Pancreas (tissue), 10 donors: ENCODE results near the gene CYP27A1. TPM values are rescaled to one million over a fixed set of nuclear protein-coding genes. Genes with fewer than 3 reads are reported as not detected.

Experiments
- ATAC-seq, 4 donors: fragments of 200-7000 bp; cut with Tn5 transposase; one replicate each; pipeline versions ENCODE4 v1.8.0 to v1.9.1; 2020; ENCODE audit warnings: mild to moderate bottlenecking in 4 of 4, moderate library complexity in 4 of 4
- DNase-seq, 6 donors: peaks; one replicate each; pipeline ENCODE4 v3.0.0-alpha.2; 2020
- FAIRE-seq: peaks from 2 replicates; lab custom pipeline; 2012; peaks lifted over from hg19 to GRCh38; lab: Jason Lieb, UNC
- H3K27ac ChIP-seq, 4 donors: fragments of 200-600 bp; sonication (generic); 1 replicate in 3 of 4; 2 replicates in 1 of 4; pipeline versions ENCODE4 v1.5.0 to v1.8.0; 2020
- H3K27me3 ChIP-seq, 4 donors: fragments of 200-600 bp; one replicate each; pipeline ENCODE4 v1.8.0; 2021
- H3K36me3 ChIP-seq, 3 donors: fragments of 200-600 bp; sonication (generic) in 1 of 3; one replicate each; pipeline versions ENCODE4 v1.5.0 to v1.8.0; 2020 to 2021
- H3K4me1 ChIP-seq, 3 donors: fragments of 200-600 bp; one replicate each; pipeline ENCODE4 v1.8.0; 2021
- H3K4me3 ChIP-seq, 4 donors: fragments of 200-600 bp; sonication (generic) in 2 of 4; one replicate each; pipeline versions ENCODE4 v1.5.0 to v1.8.0; 2020 to 2021
- H3K9me3 ChIP-seq, 4 donors: fragments of 200-600 bp; one replicate each; pipeline ENCODE4 v1.8.0; 2021
- CTCF ChIP-seq, 4 donors: fragments of 200-600 bp; sonication (generic) in 3 of 4; IDR thresholded peaks; one replicate each; pipeline versions ENCODE4 v1.5.0 to v1.8.0; 2021; ENCODE audit warnings: antibody characterized with exemption in 4 of 4
- WGBS, 2 donors: extraction: QIAGEN DNeasy Blood & Tissue Kit; methylation state at CpG; one replicate each; pipeline ENCODE4 v1.1.7; 2013; 5-methylcytosine and 5-hydroxymethylcytosine counted together
- intact Hi-C, 3 donors: fragments of 100-400 bp; cut with DNase I; formaldehyde crosslinking; loops; one replicate each; pipeline versions ENCODE4 v1.11.1 to v1.14.2; 2022
- polyA plus RNA-seq, 2 donors: library from polyadenylated mRNA; stranded (reverse); fragments of 200-250 nt; gene quantifications; one replicate each; pipeline ENCODE4 v1.2.3, GENCODE V29; 2013
- total RNA-seq, 6 donors: library from RNA; stranded (reverse); fragmentation: NEBNext Ultra II Directional in 4 of 6; extraction: Animal tissue kit (Norgen Biotek cat#: 25700) in 4 of 6; gene quantifications; one replicate each; pipeline versions ENCODE4 v1.2.1 to v1.2.4, GENCODE V29; 2021 to 2023
- donor health status: healthy with polysubstance abuse.
- donor health status: DM: no; HTN: no; CAD: no; lungs with moderate emphysema.
- donor health status: DM: no; HTN: no; CAD: no.
- donor health status: control.
- donor health status: control.
- donor health status: Bipolar disorder and iron deficiency.
- donor health status: DM: yes; HTN: yes; CAD: no.
- donor health status: DM: no; HTN: no; CAD: no.
- donor health status: DM: no; HTN: no; CAD: no.
- donor health status: DM: yes; HTN: yes; CAD: no.

Gene CYP27A1
- total and polyA plus RNA-seq, 8 donors, result 3.1 to 21.6 (median 5.1) TPM

DNA sequence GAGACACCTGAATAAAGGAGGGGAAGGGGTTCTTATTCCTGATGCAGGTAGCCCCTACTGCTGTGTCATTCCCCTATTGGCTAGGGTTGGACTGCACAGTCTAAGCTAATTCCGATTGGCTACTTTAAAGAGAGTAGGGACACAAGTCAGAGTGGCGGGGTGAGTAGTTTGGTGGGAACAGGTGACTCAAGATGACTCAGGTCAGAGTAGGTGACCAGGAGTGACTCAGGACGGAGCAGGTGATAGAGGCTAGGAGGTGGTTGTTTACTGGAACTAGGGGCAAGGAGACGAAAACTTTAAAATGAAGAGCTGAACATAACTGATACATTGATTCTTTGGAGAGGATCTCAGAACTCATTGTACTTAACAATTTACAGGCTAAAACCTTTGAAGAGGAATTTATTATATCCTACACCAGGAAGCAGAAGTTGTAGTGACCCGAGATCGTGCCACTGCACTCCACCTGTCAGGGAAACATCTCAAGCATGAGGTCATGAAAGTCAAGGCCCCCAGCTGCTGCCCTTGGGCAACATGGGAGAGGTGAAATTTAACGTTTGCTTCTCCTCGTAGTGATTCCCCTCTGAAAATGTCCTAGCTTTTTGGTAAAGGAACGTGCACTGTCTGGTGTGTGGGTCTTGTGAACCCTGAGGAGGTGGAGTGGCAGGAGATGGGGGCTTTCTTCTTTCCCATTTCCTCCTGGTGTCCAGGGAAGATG, 4.5 kb upstream of the CYP27A1 start:
- FAIRE-seq (no peak), DNase-seq (no peak), ATAC-seq (no peak)
- no peaks in the 10 kb centered on the region for H3K27me3 ChIP-seq
- H3K4me3 ChIP-seq, result no peak overlapping the region
- no peaks in the 10 kb centered on the region for H3K9me3 ChIP-seq
- 89 to 95% methylated on average over 9 of the region's 9 CpGs for WGBS, 2 donors
- no peaks in the 10 kb centered on the region for H3K36me3 ChIP-seq
- intact Hi-C loops, result no loop called here
- no peak for TF ChIP-seq CTCF (IDR thresholded peaks at IDR 0.05)
- peaks cover 0 to 4% (median 0%) of the 10 kb centered on the region in 3 donors for H3K4me1 ChIP-seq
- H3K27ac ChIP-seq, result no peak overlapping the region

DNA sequence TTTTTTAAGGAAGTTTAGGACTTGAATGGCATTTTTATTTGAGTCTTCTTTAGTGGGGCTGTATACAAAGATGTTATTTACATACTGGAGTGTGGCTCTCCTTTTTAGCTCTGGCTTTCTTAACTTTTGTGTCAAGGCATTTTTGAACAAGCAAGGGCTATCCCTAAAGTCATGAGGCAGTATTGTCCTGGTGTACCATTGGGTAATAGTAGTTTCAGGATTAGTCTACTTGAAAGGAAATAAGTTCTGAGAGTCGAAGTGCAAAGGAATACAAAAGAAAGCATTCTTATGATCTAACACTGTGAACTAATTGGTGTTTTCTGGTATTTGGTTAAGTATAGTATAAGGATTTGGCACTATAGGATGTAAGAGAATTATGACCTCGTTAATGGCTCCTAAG, 1.9 kb upstream of the CYP27A1 start:
- DNase-seq (no peak), ATAC-seq (no peak), FAIRE-seq (no peak)
- TF ChIP-seq CTCF (IDR thresholded peaks at IDR 0.05), result no peak
- H3K4me3 ChIP-seq, result no peak overlapping the region
- no peak overlapping the region for H3K27ac ChIP-seq
- H3K36me3 ChIP-seq, result no peaks in the 10 kb centered on the region
- peaks cover 0 to 4% (median 0%) of the 10 kb centered on the region in 3 donors for H3K4me1 ChIP-seq
- no peaks in the 10 kb centered on the region for H3K9me3 ChIP-seq
- 88 to 90% methylated on average over 2 of the region's 2 CpGs for WGBS, 2 donors
- H3K27me3 ChIP-seq, result no peaks in the 10 kb centered on the region
- intact Hi-C loops, result no loop called here

DNA sequence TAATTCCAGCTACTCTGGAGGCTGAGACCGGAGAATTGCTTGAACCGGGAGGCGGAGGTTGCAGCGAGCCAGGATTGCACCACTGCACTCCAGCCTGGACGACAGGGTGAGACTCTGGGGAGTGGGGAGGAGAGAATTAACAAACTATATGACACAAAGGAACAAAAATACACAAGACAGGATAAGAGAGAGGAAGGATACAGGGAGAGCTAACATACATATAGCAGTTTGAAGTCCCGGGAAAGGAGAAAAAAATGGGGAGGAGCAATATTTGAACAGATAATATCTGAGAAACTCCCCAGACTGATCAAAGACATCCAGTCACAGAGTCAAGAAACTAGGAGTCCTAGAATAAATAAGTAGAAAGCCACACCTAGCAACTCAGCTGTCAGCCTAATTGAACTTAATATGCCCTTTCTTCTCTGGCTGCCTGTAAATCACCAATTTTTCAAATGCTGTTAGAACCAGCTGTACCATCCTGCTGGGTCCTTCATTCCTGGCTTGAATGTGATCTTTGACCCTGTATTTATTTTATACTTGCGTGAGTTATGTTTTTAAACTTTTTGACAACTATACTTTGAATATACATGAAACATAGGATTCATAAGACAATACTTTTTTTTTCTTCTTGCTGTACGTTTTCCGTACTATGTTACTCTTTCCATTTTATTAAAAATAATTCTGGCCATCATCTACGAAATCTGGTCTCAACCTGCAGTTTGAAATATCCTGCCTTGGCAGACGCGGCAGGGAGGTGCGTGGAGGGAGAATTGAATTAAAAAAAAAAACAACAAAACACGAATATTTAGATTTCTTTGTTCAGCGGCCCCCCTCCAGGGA, 876 bp upstream of the CYP27A1 start:
- WGBS, 2 donors, result 36 to 39% methylated on average over 15 of the region's 15 CpGs
- DNase-seq (no peak), ATAC-seq (peak in 3 of 4 donors; percentile 28 to 44 (median 33)), FAIRE-seq (no peak)
- Histone ChIP-seq H3K9me3 (no peaks in the 10 kb centered on the region), H3K27ac (peak overlapping the region in 2 of 4 donors; percentile 65 to 73), H3K36me3 (no peaks in the 10 kb centered on the region), H3K4me1 (peaks cover 0 to 4% (median 0%) of the 10 kb centered on the region in 3 donors), H3K4me3 (peak overlapping the region; percentile 55 to 69 (median 64)), H3K27me3 (no peaks in the 10 kb centered on the region)
- TF ChIP-seq CTCF (IDR thresholded peaks at IDR 0.05), result no peak
- intact Hi-C loops, result no loop called here

- Histone ChIP-seq H3K4me1 (peaks cover 0 to 4% (median 0%) of the 10 kb centered on the region in 3 donors), H3K9me3 (no peaks in the 10 kb centered on the region), H3K36me3 (no peaks in the 10 kb centered on the region), H3K27me3 (no peaks in the 10 kb centered on the region), H3K27ac (peak overlapping the region in 1 of 4 donors; percentile 65), H3K4me3 (peak overlapping the region; percentile 55 to 69 (median 64))
- intact Hi-C loops, result no loop called here
- 18 to 35% methylated on average over 6 of the region's 6 CpGs for WGBS, 2 donors
- no peak for FAIRE-seq
- TF ChIP-seq CTCF (IDR thresholded peaks at IDR 0.05), result no peak
- peak in 3 of 4 donors; percentile 11 to 32 (median 29) for ATAC-seq
- DNase-seq, result no peak
Observed at GRCh38 chr2:218782528-218782844, 539 bp downstream of the CYP27A1 start.
